Ovary (tissue), 3 donors: ENCODE measurements around the gene CPXM2.

Experiments used
- EP300 ChIP-seq: sonication (generic); formaldehyde crosslinking; IDR thresholded peaks from one replicate; pipeline ENCODE4 v1.6.1; 2017; ENCODE audit warnings: antibody characterized with exemption
- POLR2A ChIP-seq: fragments of 450-650 bp; IDR thresholded peaks from one replicate; pipeline ENCODE4 v1.6.1; 2017; ENCODE audit warnings: antibody characterized with exemption, mild to moderate bottlenecking, moderate library complexity
- TF ChIP-seq, protein P1 (sequence below), 3 donors: fragments of 450-650 bp in 2 of 3; fragments of 200-600 bp in 1 of 3; IDR thresholded peaks; one replicate each; pipeline versions ENCODE4 v1.5.1 to v1.8.0; 2016 to 2022; ENCODE audit warnings: antibody characterized with exemption in 3 of 3, mild to moderate bottlenecking in 1 of 3
- donor health status: DM: no; HTN: no; CAD: no.

DNA sequence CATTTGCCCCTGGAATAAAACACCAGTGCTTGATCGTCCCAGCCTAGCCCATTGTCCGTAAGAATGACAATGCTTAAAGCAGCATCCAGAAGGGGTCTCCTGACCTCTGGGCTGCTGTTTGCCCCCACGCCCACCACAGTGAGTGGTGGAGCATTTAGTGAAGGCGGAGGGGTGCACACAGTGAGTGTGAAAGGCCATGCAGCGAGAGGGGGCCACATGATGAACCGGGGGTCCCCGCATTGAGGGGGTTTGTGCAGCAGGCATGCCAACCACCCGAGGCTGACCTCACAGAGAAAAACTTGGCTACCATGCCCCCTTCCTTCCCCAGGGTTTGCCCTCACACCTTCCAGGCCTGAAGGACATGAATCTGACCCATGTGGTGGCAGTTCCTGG lies 28.4 kb downstream of the CPXM2 start:
- TF ChIP-seq POLR2A (no peak), EP300 (no peak)
- TF ChIP-seq, protein P1, sequence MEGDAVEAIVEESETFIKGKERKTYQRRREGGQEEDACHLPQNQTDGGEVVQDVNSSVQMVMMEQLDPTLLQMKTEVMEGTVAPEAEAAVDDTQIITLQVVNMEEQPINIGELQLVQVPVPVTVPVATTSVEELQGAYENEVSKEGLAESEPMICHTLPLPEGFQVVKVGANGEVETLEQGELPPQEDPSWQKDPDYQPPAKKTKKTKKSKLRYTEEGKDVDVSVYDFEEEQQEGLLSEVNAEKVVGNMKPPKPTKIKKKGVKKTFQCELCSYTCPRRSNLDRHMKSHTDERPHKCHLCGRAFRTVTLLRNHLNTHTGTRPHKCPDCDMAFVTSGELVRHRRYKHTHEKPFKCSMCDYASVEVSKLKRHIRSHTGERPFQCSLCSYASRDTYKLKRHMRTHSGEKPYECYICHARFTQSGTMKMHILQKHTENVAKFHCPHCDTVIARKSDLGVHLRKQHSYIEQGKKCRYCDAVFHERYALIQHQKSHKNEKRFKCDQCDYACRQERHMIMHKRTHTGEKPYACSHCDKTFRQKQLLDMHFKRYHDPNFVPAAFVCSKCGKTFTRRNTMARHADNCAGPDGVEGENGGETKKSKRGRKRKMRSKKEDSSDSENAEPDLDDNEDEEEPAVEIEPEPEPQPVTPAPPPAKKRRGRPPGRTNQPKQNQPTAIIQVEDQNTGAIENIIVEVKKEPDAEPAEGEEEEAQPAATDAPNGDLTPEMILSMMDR (IDR thresholded peaks at IDR 0.05), result no peak
